Esophagus muscularis mucosa (tissue), 4 donors: Measurements from ENCODE around the gene OR56A1. TPM values are rescaled to one million over a fixed set of nuclear protein-coding genes. Genes with fewer than 3 reads are reported as not detected.

Experiments used
- DNase-seq: peaks from one replicate; pipeline ENCODE4 v3.0.0-alpha.2; 2017; ENCODE audit errors: extremely low spot score
- H3K27ac ChIP-seq, 4 donors: fragments of 200-600 bp; sonication (generic); replicated peaks in 1 of 4; 1 replicate in 3 of 4; 2 replicates in 1 of 4; pipeline ENCODE4 v1.5.1; 2016 to 2019; ENCODE audit warnings: mild to moderate bottlenecking in 1 of 4
- H3K27me3 ChIP-seq, 4 donors: fragments of 200-600 bp; sonication (generic); one replicate each; pipeline versions ENCODE4 v1.5.1 to v1.6.0; 2016 to 2019
- H3K36me3 ChIP-seq, 4 donors: fragments of 200-600 bp; sonication (generic); one replicate each; pipeline ENCODE4 v1.5.1; 2016 to 2019
- H3K4me1 ChIP-seq, 4 donors: fragments of 200-600 bp; sonication (generic); one replicate each; pipeline ENCODE4 v1.5.1; 2016 to 2019
- H3K4me3 ChIP-seq, 4 donors: fragments of 200-600 bp; sonication (generic); 1 replicate in 2 of 4; 2 replicates in 2 of 4; pipeline ENCODE4 v1.5.1; 2016 to 2019; ENCODE audit warnings: mild to moderate bottlenecking in 4 of 4, moderate library complexity in 1 of 4
- H3K9me3 ChIP-seq, 4 donors: fragments of 200-600 bp; sonication (generic); 1 replicate in 3 of 4; 2 replicates in 1 of 4; pipeline ENCODE4 v1.5.1; 2016 to 2019
- CTCF ChIP-seq, 3 experiments: fragments of 200-600 bp in 2 of 3; fragments of 450-650 bp in 1 of 3; sonication (generic) in 2 of 3; IDR thresholded peaks; one replicate each; pipeline ENCODE4 v1.5.1; 2017 to 2019; ENCODE audit warnings: antibody characterized with exemption in 3 of 3, mild to moderate bottlenecking in 2 of 3, moderate library complexity in 1 of 3
- EP300 ChIP-seq: sonication (generic); formaldehyde crosslinking; IDR thresholded peaks from one replicate; pipeline ENCODE4 v1.6.1; 2017; ENCODE audit warnings: antibody characterized with exemption
- POLR2A ChIP-seq: fragments of 450-650 bp; IDR thresholded peaks from one replicate; pipeline ENCODE4 v1.6.1; 2017; ENCODE audit warnings: antibody characterized with exemption, moderate library complexity, mild to moderate bottlenecking, low read depth
- POLR2AphosphoS5 ChIP-seq, 2 donors: sonication (generic); formaldehyde crosslinking; IDR thresholded peaks; one replicate each; pipeline ENCODE4 v1.6.1; 2017; ENCODE audit warnings: antibody characterized with exemption in 2 of 2
- WGBS: methylation state at CpG from one replicate; pipeline ENCODE4 v1.1.5; 2018; 5-methylcytosine and 5-hydroxymethylcytosine counted together
- intact Hi-C: fragments of 100-400 bp; cut with DNase I; formaldehyde crosslinking; loops from one replicate; pipeline ENCODE4 v1.15.1; 2023
- total RNA-seq, 4 donors: library from RNA; depleted of rRNA; stranded (reverse); fragments of >200 nt; gene quantifications; one replicate each; pipeline versions ENCODE4 v1.1.0 to v1.2.1, GENCODE V29; 2016

Gene OR56A1
- total RNA-seq, 4 donors from 2014 or later = not detected

- H3K4me3 ChIP-seq = no peak overlapping the region
- no peaks in the 10 kb centered on the region for H3K4me1 ChIP-seq
- WGBS = 88% methylated on average over 4 of the region's 4 CpGs
- DNase-seq = no peak
- peaks cover 0 to 9% (median 6%) of the 10 kb centered on the region in 4 donors for H3K9me3 ChIP-seq
- H3K27me3 ChIP-seq = peaks cover 0 to 23% (median 0%) of the 10 kb centered on the region in 4 donors
- intact Hi-C loops = no loop called here
- TF ChIP-seq CTCF (IDR thresholded peaks at IDR 0.05) (no peak), POLR2AphosphoS5 (IDR thresholded peaks at IDR 0.05) (no peak), EP300 (no peak), POLR2A (no peak)
- no peaks in the 10 kb centered on the region for H3K36me3 ChIP-seq
- H3K27ac ChIP-seq = no peak overlapping the region
These were observed 18.4 kb downstream of the OR56A1 start for GRCh38 chr11:6012035-6012668.

- DNase-seq = no peak
- Histone ChIP-seq H3K27ac (no peak within 1 kb of the TSS), H3K27me3 (peaks cover 0 to 5% (median 0%) of the 10 kb centered on the region in 4 donors), H3K9me3 (no peaks in the 10 kb centered on the region), H3K36me3 (no peaks in the 10 kb centered on the region), H3K4me1 (no peaks in the 10 kb centered on the region), H3K4me3 (no peak within 1 kb of the TSS)
- intact Hi-C loops = no loop called here
- TF ChIP-seq POLR2A = no peak
- no peak for TF ChIP-seq CTCF (IDR thresholded peaks at IDR 0.05)
- TF ChIP-seq POLR2AphosphoS5 (IDR thresholded peaks at IDR 0.05) = no peak
- no peak for TF ChIP-seq EP300
These were observed 23.7 kb downstream of the OR56A1 start, which contains the start of gene OR56A4 for GRCh38 chr11:6006846-6007245. Gene OR56A4, minus strand, starts transcription at chr11:6006946. Its CDS starts 3,954 bp downstream, at chr11:6002992.

- no peaks in the 10 kb centered on the region for H3K9me3 ChIP-seq
- no peaks in the 10 kb centered on the region for H3K36me3 ChIP-seq
- intact Hi-C loops = no loop called here
- DNase-seq = no peak
- TF ChIP-seq POLR2A = no peak
- TF ChIP-seq POLR2AphosphoS5 (IDR thresholded peaks at IDR 0.05) = no peak
- TF ChIP-seq CTCF (IDR thresholded peaks at IDR 0.05) = no peak
- no peak for TF ChIP-seq EP300
- H3K27ac ChIP-seq = no peak overlapping the region
- peaks cover 0 to under 1% (median 0%) of the 10 kb centered on the region in 4 donors for H3K27me3 ChIP-seq
- H3K4me1 ChIP-seq = no peaks in the 10 kb centered on the region
- no peak overlapping the region for H3K4me3 ChIP-seq
These were observed 24.2 kb downstream of the OR56A1 start for GRCh38 chr11:6006395-6006794.

GRCh38 chr11:6002202-6002699 is 28.3 kb downstream of the OR56A1 start:
- no peaks in the 10 kb centered on the region for H3K36me3 ChIP-seq
- H3K4me1 ChIP-seq = no peaks in the 10 kb centered on the region
- no peaks in the 10 kb centered on the region for H3K9me3 ChIP-seq
- no peak overlapping the region for H3K4me3 ChIP-seq
- TF ChIP-seq CTCF (IDR thresholded peaks at IDR 0.05) (no peak), POLR2A (no peak), EP300 (no peak), POLR2AphosphoS5 (IDR thresholded peaks at IDR 0.05) (no peak)
- DNase-seq = no peak
- no peaks in the 10 kb centered on the region for H3K27me3 ChIP-seq
- H3K27ac ChIP-seq = no peak overlapping the region
- WGBS = 78% methylated on average over 7 of the region's 7 CpGs
- intact Hi-C loops = no loop called here

GRCh38 chr11:5994791-5995190 is 35.8 kb downstream of the OR56A1 start:
- intact Hi-C loops = no loop called here

More at GRCh38 chr11:5994791-5995190, 35.8 kb downstream of the OR56A1 start:
- Histone ChIP-seq H3K27me3 (no peaks in the 10 kb centered on the region), H3K27ac (no peak overlapping the region), H3K9me3 (no peaks in the 10 kb centered on the region), H3K36me3 (no peaks in the 10 kb centered on the region), H3K4me1 (no peaks in the 10 kb centered on the region), H3K4me3 (no peak overlapping the region)
- TF ChIP-seq CTCF (IDR thresholded peaks at IDR 0.05) (no peak), EP300 (no peak), POLR2A (no peak), POLR2AphosphoS5 (IDR thresholded peaks at IDR 0.05) (no peak)
- no peak for DNase-seq
- 92% methylated on average over 9 of the region's 14 CpGs for WGBS
